HG02870 (cell line): ENCODE results near the gene THAP4.
"Not testable (repeated sequence)": the region's sequence is repeated elsewhere in the genome, so short reads cannot be mapped to it uniquely, and the experiment has no call there.

ENCODE experiments used
- ATAC-seq: cut with Tn5 transposase; IDR thresholded peaks from one replicate; pipeline ENCODE4 v1.9.1; 2021; ENCODE audit warnings: mild to moderate bottlenecking, moderate library complexity; ENCODE audit not compliant: unreplicated experiment

Gene THAP4

GRCh38 chr2:241666627-241667400 lies 29.9 kb upstream of the THAP4 start:
- no peak for ATAC-seq

GRCh38 chr2:241665731-241666440 lies 28.9 kb upstream of the THAP4 start:
- no peak for ATAC-seq

- not testable (repeated sequence) for ATAC-seq
Measured at GRCh38 chr2:241662731-241663130, 25.8 kb upstream of the THAP4 start.

GRCh38 chr2:241660593-241661213 lies 23.7 kb upstream of the THAP4 start:
- ATAC-seq = no peak

- ATAC-seq = no peak
Measured at GRCh38 chr2:241659150-241659739, 22.3 kb upstream of the THAP4 start.

- ATAC-seq = no peak
Measured at GRCh38 chr2:241658296-241658695, 21.3 kb upstream of the THAP4 start.

- no peak for ATAC-seq
Measured at GRCh38 chr2:241657786-241658254, 20.9 kb upstream of the THAP4 start.

- ATAC-seq = no peak
Measured at GRCh38 chr2:241656190-241656741, 19.3 kb upstream of the THAP4 start.

- ATAC-seq = no peak
Measured at GRCh38 chr2:241655516-241656189, 18.7 kb upstream of the THAP4 start.

- ATAC-seq = no peak
Measured at GRCh38 chr2:241654551-241654950, 17.6 kb upstream of the THAP4 start.

- ATAC-seq = no peak
Measured at GRCh38 chr2:241653210-241653750, 16.3 kb upstream of the THAP4 start.

- no peak for ATAC-seq
Measured at GRCh38 chr2:241652722-241653121, 15.8 kb upstream of the THAP4 start.

GRCh38 chr2:241652142-241652541 lies 15.2 kb upstream of the THAP4 start:
- no peak for ATAC-seq

GRCh38 chr2:241649927-241650326 lies 13.0 kb upstream of the THAP4 start:
- no peak for ATAC-seq

- no peak for ATAC-seq
Measured at GRCh38 chr2:241649404-241649803, 12.4 kb upstream of the THAP4 start.

GRCh38 chr2:241648453-241648852 lies 11.5 kb upstream of the THAP4 start:
- no peak for ATAC-seq

GRCh38 chr2:241645915-241646645 lies 9.1 kb upstream of the THAP4 start:
- ATAC-seq = no peak

GRCh38 chr2:241645056-241645914 lies 8.3 kb upstream of the THAP4 start:
- no peak for ATAC-seq

GRCh38 chr2:241641631-241642030 lies 4.7 kb upstream of the THAP4 start:
- no peak for ATAC-seq
